Parathyroid adenoma (tissue), 2 donors: ENCODE results near the gene SLC12A7.

Source experiments
- H2AFZ ChIP-seq: fragments of 300-600 bp; sonication (generic); one replicate; pipeline ENCODE4 v1.7.0; 2017; ENCODE audit warnings: antibody characterized with exemption, mild to moderate bottlenecking
- H3K27ac ChIP-seq: fragments of 300-600 bp; sonication (generic); one replicate; pipeline ENCODE4 v1.7.0; 2017
- H3K27me3 ChIP-seq: fragments of 300-600 bp; sonication (generic); one replicate; pipeline ENCODE4 v1.7.0; 2017; ENCODE audit warnings: low read length; ENCODE audit not compliant: control insufficient read depth, insufficient read depth
- H3K36me3 ChIP-seq: fragments of 300-600 bp; sonication (generic); one replicate; pipeline ENCODE4 v1.7.0; 2017; ENCODE audit warnings: low read length; ENCODE audit not compliant: control insufficient read depth, insufficient read depth
- H3K4me1 ChIP-seq: fragments of 300-600 bp; sonication (generic); one replicate; pipeline ENCODE4 v1.7.0; 2017; ENCODE audit warnings: control low read depth
- H3K4me2 ChIP-seq: fragments of 300-600 bp; sonication (generic); one replicate; pipeline ENCODE4 v1.7.0; 2017; ENCODE audit warnings: low read length
- H3K4me3 ChIP-seq: fragments of 300-600 bp; sonication (generic); one replicate; pipeline ENCODE4 v1.7.0; 2017; ENCODE audit warnings: low read depth, low read length
- H3K79me2 ChIP-seq: fragments of 300-600 bp; sonication (generic); one replicate; pipeline ENCODE4 v1.7.0; 2017; ENCODE audit warnings: control low read depth
- H3K9ac ChIP-seq: fragments of 300-600 bp; sonication (generic); one replicate; pipeline ENCODE4 v1.7.0; 2017; ENCODE audit warnings: mild to moderate bottlenecking
- H3K9me3 ChIP-seq: fragments of 300-600 bp; sonication (generic); one replicate; pipeline ENCODE4 v1.7.0; 2017; ENCODE audit warnings: low read length; ENCODE audit not compliant: control insufficient read depth
- TF ChIP-seq, protein P1 (sequence below): fragments of 300-600 bp; sonication (generic); IDR thresholded peaks from one replicate; pipeline ENCODE4 v1.7.0; 2017; ENCODE audit warnings: antibody characterized with exemption, mild to moderate bottlenecking
- donor health status: primary hyperparathyroidism.

Gene SLC12A7

DNA sequence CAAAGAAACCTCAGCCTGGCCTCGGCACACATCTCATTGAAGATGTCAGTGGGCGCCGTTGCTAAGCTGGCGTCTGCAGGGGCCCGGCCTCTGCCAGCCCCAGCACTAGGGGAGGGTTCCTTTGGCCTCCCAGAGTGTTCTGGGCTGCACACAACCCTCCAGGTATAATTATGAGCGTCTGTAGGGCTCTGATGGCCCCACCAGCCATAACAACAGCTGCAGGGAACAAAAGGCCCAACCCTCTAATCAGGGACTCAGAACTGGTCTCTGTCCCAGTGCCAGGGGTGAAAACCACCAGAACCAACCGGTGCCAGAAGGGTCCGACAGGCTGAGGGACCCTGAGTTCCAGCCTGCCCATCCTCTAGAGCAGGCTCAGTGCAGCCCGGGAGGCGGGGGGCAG, 39.5 kb upstream of the SLC12A7 start:
- Histone ChIP-seq H3K4me1 (no peaks in the 10 kb centered on the region), H3K4me2 (no peak overlapping the region), H3K4me3 (no peak overlapping the region), H3K36me3 (no peaks in the 10 kb centered on the region), H3K27ac (no peak overlapping the region), H3K27me3 (peaks cover 7% of the 10 kb centered on the region), H3K79me2 (no peaks in the 10 kb centered on the region), H2AFZ (no peak overlapping the region), H3K9ac (no peak overlapping the region), H3K9me3 (no peaks in the 10 kb centered on the region)
- TF ChIP-seq, protein P1, sequence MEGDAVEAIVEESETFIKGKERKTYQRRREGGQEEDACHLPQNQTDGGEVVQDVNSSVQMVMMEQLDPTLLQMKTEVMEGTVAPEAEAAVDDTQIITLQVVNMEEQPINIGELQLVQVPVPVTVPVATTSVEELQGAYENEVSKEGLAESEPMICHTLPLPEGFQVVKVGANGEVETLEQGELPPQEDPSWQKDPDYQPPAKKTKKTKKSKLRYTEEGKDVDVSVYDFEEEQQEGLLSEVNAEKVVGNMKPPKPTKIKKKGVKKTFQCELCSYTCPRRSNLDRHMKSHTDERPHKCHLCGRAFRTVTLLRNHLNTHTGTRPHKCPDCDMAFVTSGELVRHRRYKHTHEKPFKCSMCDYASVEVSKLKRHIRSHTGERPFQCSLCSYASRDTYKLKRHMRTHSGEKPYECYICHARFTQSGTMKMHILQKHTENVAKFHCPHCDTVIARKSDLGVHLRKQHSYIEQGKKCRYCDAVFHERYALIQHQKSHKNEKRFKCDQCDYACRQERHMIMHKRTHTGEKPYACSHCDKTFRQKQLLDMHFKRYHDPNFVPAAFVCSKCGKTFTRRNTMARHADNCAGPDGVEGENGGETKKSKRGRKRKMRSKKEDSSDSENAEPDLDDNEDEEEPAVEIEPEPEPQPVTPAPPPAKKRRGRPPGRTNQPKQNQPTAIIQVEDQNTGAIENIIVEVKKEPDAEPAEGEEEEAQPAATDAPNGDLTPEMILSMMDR = no peak

DNA sequence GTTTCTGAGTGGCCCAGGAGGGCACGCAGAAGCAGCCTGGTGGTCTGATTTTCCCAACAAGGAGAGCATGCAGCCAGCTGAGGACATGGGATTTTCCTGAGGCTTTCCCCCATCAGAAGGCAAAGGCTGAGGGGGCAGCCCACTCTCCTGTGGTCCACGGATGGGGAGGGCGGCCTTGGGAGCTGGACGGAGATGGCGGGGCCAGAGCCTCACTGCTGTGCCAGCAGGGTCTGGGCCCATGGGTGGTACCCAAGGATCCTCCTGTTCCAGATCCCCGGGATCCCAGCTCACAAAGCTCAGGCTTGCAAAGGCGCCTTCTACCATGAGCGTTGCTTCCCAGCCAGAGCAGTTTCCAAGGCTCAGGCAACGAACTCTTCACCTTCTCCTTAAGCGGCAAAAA, 39.0 kb upstream of the SLC12A7 start:
- TF ChIP-seq, protein P1 = no peak
- peaks cover 4% of the 10 kb centered on the region for H3K27me3 ChIP-seq
- H3K36me3 ChIP-seq = no peaks in the 10 kb centered on the region
- H3K4me2 ChIP-seq = no peak overlapping the region
- H3K9me3 ChIP-seq = no peaks in the 10 kb centered on the region
- H3K4me1 ChIP-seq = no peaks in the 10 kb centered on the region
- H3K4me3 ChIP-seq = no peak overlapping the region
- no peak overlapping the region for H2AFZ ChIP-seq
- no peaks in the 10 kb centered on the region for H3K79me2 ChIP-seq
- H3K9ac ChIP-seq = no peak overlapping the region
- no peak overlapping the region for H3K27ac ChIP-seq

DNA sequence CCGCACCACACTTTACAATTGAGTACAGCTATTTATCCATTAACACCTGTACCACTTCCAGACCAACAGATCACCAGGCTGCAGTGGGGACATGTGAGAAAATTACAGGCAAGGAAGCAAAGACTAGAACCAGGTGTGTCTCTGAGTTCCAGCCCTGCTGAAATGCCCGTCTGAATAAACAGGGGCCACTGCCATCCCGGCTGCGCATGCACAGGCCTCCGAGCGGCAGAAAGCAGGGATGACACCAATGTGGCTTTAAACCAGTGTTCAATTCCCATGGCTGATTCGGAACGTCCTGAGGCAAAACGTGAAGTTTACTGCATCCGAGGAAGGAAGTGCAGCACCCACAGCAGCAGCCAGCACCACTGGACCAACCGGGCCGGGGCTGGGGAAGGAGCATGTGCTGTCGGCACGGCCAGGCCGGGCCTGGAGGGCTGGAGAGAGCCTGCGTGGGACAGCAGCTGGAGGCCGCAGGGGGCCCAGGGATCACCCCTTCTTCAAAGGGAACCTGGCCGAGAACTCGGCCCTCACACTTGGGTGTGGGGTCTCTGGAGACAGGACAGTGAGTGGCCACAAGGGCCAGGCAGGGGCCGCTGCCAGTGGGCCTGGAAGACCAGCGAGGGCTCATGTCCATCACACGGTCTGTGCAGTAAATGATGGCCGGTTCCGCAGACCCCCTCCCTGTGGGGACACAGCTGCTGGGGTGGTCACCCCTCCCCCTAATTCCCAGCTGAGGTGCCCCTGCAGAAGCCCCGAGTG, 33.0 kb upstream of the SLC12A7 start:
- H3K36me3 ChIP-seq = no peaks in the 10 kb centered on the region
- TF ChIP-seq, protein P1 = no peak
- H3K27ac ChIP-seq = peak overlapping the region; percentile 7
- H3K9me3 ChIP-seq = no peaks in the 10 kb centered on the region
- no peak overlapping the region for H3K9ac ChIP-seq
- H3K4me1 ChIP-seq = no peaks in the 10 kb centered on the region
- no peaks in the 10 kb centered on the region for H3K27me3 ChIP-seq
- H3K79me2 ChIP-seq = no peaks in the 10 kb centered on the region
- no peak overlapping the region for H2AFZ ChIP-seq
- H3K4me3 ChIP-seq = no peak overlapping the region
- no peak overlapping the region for H3K4me2 ChIP-seq

DNA sequence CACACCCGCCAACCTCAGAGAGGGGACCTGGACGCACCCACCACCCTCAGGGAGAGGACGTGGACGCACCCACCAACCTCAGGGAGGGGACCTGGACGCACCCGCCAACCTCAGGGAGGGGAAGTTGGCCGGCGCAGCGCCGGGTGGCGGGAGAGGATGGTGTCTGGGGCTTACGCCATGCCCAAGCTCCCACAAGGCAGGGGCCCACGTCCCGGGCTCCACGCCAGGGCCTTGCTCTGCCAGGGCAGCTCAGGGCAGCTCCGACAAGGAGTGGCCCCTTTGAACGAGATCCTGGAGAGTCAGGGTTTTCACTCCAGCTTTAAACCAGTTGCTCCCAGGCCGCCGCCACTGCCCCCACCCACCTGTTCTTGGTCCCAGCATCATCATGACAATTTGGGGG, 32.2 kb upstream of the SLC12A7 start:
- H3K9ac ChIP-seq = no peak overlapping the region
- H3K4me3 ChIP-seq = no peak overlapping the region
- H3K27me3 ChIP-seq = no peaks in the 10 kb centered on the region
- no peaks in the 10 kb centered on the region for H3K4me1 ChIP-seq
- no peaks in the 10 kb centered on the region for H3K9me3 ChIP-seq
- no peaks in the 10 kb centered on the region for H3K36me3 ChIP-seq
- H3K27ac ChIP-seq = no peak overlapping the region
- no peaks in the 10 kb centered on the region for H3K79me2 ChIP-seq
- TF ChIP-seq, protein P1 = no peak
- no peak overlapping the region for H2AFZ ChIP-seq
- H3K4me2 ChIP-seq = no peak overlapping the region

DNA sequence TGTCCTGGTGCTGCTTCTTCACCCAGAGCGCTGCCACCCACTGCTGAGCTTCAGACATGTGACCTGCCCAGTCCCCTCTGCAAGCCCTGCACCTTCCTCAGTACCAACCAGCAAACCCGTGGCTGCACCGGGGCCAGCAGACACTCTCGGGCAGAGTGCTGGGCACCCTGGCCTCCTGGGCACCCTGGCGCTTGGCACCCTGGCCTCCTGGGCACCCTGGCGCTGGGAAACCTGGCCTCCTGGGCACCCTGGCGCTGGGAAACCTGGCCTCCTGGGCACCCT, 31.7 kb upstream of the SLC12A7 start:
- Histone ChIP-seq H2AFZ (no peak overlapping the region), H3K4me2 (no peak overlapping the region), H3K27me3 (no peaks in the 10 kb centered on the region), H3K4me1 (no peaks in the 10 kb centered on the region), H3K9ac (no peak overlapping the region), H3K4me3 (no peak overlapping the region), H3K9me3 (no peaks in the 10 kb centered on the region), H3K79me2 (no peaks in the 10 kb centered on the region), H3K27ac (no peak overlapping the region), H3K36me3 (no peaks in the 10 kb centered on the region)
- TF ChIP-seq, protein P1 = no peak
